Right cardiac atrium (tissue), 5 donors: ENCODE results near the gene VIPR2. TPM values are rescaled to one million over a fixed set of nuclear protein-coding genes. Genes with fewer than 3 reads are reported as not detected.

ENCODE experiments used
- ATAC-seq, 2 donors: fragments of 200-7000 bp; cut with Tn5 transposase; one replicate each; pipeline versions ENCODE4 v1.8.0 to v1.9.1; 2020; ENCODE audit warnings: moderate library complexity in 2 of 2, mild to moderate bottlenecking in 1 of 2
- DNase-seq, 3 donors: peaks; one replicate each; pipeline ENCODE4 v3.0.0-alpha.2; 2020
- H3K27ac ChIP-seq: one replicate; pipeline ENCODE4 v1.5.1; 2013; ENCODE audit warnings: mild to moderate bottlenecking, low read length, control low read depth, moderate library complexity
- H3K27me3 ChIP-seq: one replicate; pipeline ENCODE4 v1.6.1; 2013; ENCODE audit not compliant: control insufficient read depth, insufficient read depth
- H3K4me1 ChIP-seq: one replicate; pipeline ENCODE4 v1.6.1; 2013; ENCODE audit warnings: low read length; ENCODE audit not compliant: control insufficient read depth, insufficient read depth
- H3K4me3 ChIP-seq: one replicate; pipeline ENCODE4 v1.5.1; 2013; ENCODE audit warnings: low read length, control low read depth
- H3K9me3 ChIP-seq: one replicate; pipeline ENCODE4 v1.6.1; 2013; ENCODE audit warnings: low read length; ENCODE audit not compliant: control insufficient read depth
- WGBS: extraction: QIAGEN DNeasy Blood & Tissue Kit; methylation state at CpG from one replicate; pipeline ENCODE4 v1.1.7; 2013; 5-methylcytosine and 5-hydroxymethylcytosine counted together
- intact Hi-C, 4 donors: fragments of 100-400 bp; cut with DNase I; formaldehyde crosslinking; loops; one replicate each; pipeline versions ENCODE4 v1.11.0 to v1.14.0; 2022 to 2023
- polyA plus RNA-seq: library from polyadenylated mRNA; stranded (reverse); fragments of 200-250 nt; gene quantifications from one replicate; pipeline ENCODE4 v1.2.3, GENCODE V29; 2013
- total RNA-seq, 4 donors: library from RNA; stranded (reverse); fragmentation: NEBNext Ultra II Directional; extraction: Animal tissue kit (Norgen Biotek cat#: 25700); gene quantifications; one replicate each; pipeline ENCODE4 v1.2.1, GENCODE V29; 2021
- donor health status: healthy with polysubstance abuse.
- donor health status: DM: no; HTN: yes; CAD: no.
- donor health status: DM: no; HTN: no; CAD: no.
- donor health status: DM: no; HTN: yes; CAD: no; lungs with severe emphysema.
- donor health status: DM: yes; HTN: yes; CAD: no.

VIPR2 gene
- total and polyA plus RNA-seq, 5 donors = 7.3 to 13.7 (median 9.5) TPM

DNA sequence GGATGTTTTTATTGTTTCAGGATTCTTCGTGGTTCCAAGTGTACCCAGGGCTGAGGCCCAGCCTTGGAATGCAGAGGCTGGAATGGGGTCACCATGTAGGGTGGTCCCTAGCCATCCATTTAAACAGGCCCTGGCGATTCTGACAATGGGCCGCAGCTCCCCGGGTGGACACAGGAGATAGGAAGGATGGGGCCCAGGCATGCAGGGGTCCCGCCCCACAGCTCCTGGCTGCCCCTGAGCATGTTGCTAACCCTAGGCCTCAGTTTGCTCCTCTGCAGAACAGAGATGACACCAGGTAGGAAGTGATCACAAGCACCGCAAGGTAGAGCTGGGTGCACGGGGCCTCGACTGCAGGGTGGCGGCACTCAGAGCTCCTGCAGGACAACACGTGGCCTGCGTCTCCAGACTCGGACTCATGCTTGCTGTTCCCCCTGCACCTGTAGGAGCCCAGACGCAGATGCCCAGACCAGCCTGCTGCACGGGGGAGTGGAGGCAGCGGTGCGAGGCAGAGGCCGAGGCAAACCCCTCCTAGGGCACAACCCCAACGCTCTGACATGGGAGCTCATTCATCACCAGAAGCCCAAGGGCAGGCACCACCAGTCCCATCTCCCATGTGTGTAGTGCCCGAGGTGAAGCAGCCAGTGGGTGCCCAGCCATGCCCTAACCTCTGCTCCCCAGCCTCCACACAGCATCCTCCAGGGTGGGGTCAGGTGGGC is 25.5 kb downstream of the VIPR2 start:
- Histone ChIP-seq H3K27me3 (no peaks in the 10 kb centered on the region), H3K9me3 (no peaks in the 10 kb centered on the region), H3K27ac (no peak overlapping the region), H3K4me1 (no peaks in the 10 kb centered on the region), H3K4me3 (no peak overlapping the region)
- DNase-seq (no peak), ATAC-seq (peak in 1 of 2 donors; percentile 22)
- 87% methylated on average over 19 of the region's 19 CpGs for WGBS
- intact Hi-C loops = loop anchor here in 1 of 4 donors (10.0 kb wide), 1 partner anchor 54 kb away; no protein-coding TSS in a partner anchor

GRCh38 chr7:159118623-159119022 is 26.0 kb downstream of the VIPR2 start:
- no peaks in the 10 kb centered on the region for H3K9me3 ChIP-seq

GRCh38 chr7:159118197-159118595 is 26.5 kb downstream of the VIPR2 start:
- DNase-seq (no peak), ATAC-seq (no peak)
- Histone ChIP-seq H3K4me1 (no peaks in the 10 kb centered on the region), H3K27ac (no peak overlapping the region), H3K27me3 (no peaks in the 10 kb centered on the region), H3K4me3 (no peak overlapping the region), H3K9me3 (no peaks in the 10 kb centered on the region)
- intact Hi-C loops = loop anchor here in 1 of 4 donors (10.0 kb wide), 1 partner anchor 53 kb away; no protein-coding TSS in a partner anchor
- 71% methylated on average over 13 of the region's 13 CpGs for whole genome bisulfite sequencing

More at GRCh38 chr7:159118623-159119022, 26.0 kb downstream of the VIPR2 start:
- no peak for ATAC-seq
- Histone ChIP-seq H3K4me3 (no peak overlapping the region), H3K27ac (no peak overlapping the region), H3K27me3 (no peaks in the 10 kb centered on the region), H3K4me1 (no peaks in the 10 kb centered on the region)
- 88% methylated on average over 10 of the region's 10 CpGs for WGBS
- DNase-seq = peak in 1 of 3 donors; percentile 48
- intact Hi-C loops = loop anchor here in 1 of 4 donors (10.0 kb wide), 1 partner anchor 54 kb away; no protein-coding TSS in a partner anchor

- Histone ChIP-seq H3K27ac (no peak overlapping the region), H3K4me3 (no peak overlapping the region), H3K27me3 (no peaks in the 10 kb centered on the region), H3K9me3 (no peaks in the 10 kb centered on the region), H3K4me1 (no peaks in the 10 kb centered on the region)
- DNase-seq = no peak
- intact Hi-C loops = loop anchor here in 1 of 4 donors (10.0 kb wide), 1 partner anchor 53 kb away; no protein-coding TSS in a partner anchor
- no peak for ATAC-seq
- whole genome bisulfite sequencing = 58% methylated on average over 17 of the region's 17 CpGs
Observed at GRCh38 chr7:159117366-159118196, 27.1 kb downstream of the VIPR2 start.

- no peak for ATAC-seq
- no peaks in the 10 kb centered on the region for H3K27me3 ChIP-seq
- H3K4me1 ChIP-seq = peaks cover 2% of the 10 kb centered on the region
- no peak for DNase-seq
- H3K4me3 ChIP-seq = no peak overlapping the region
- H3K27ac ChIP-seq = no peak overlapping the region
- intact Hi-C loops = loop anchor here in 1 of 4 donors (10.0 kb wide), 1 partner anchor 52 kb away; no protein-coding TSS in a partner anchor
- no peaks in the 10 kb centered on the region for H3K9me3 ChIP-seq
- 80% methylated on average over 16 of the region's 16 CpGs for WGBS
Observed at GRCh38 chr7:159116581-159117339, 27.9 kb downstream of the VIPR2 start.

- no peaks in the 10 kb centered on the region for H3K9me3 ChIP-seq
- H3K4me1 ChIP-seq = peaks cover 2% of the 10 kb centered on the region
- WGBS = 61% methylated on average over 19 of the region's 19 CpGs
- DNase-seq = peak in 1 of 3 donors; percentile 38
- ATAC-seq = peak in 1 of 2 donors; percentile 24
- H3K27ac ChIP-seq = no peak overlapping the region
- no peaks in the 10 kb centered on the region for H3K27me3 ChIP-seq
- H3K4me3 ChIP-seq = no peak overlapping the region
- intact Hi-C loops = loop anchor here in 1 of 4 donors (10.0 kb wide), 1 partner anchor 51 kb away; no protein-coding TSS in a partner anchor
Observed at GRCh38 chr7:159115601-159116501, 28.8 kb downstream of the VIPR2 start.

GRCh38 chr7:159114981-159115380 is 29.7 kb downstream of the VIPR2 start:
- DNase-seq (peak in 2 of 3 donors; percentile 53 to 76), ATAC-seq (peak; percentile 30 to 36)
- intact Hi-C loops = loop anchor here in 1 of 4 donors (10.0 kb wide), 1 partner anchor 50 kb away; no protein-coding TSS in a partner anchor
- Histone ChIP-seq H3K4me3 (no peak overlapping the region), H3K27ac (no peak overlapping the region), H3K9me3 (no peaks in the 10 kb centered on the region), H3K4me1 (peaks cover 2% of the 10 kb centered on the region), H3K27me3 (no peaks in the 10 kb centered on the region)
- WGBS = 48% methylated on average over 7 of the region's 7 CpGs

- WGBS = 57% methylated on average over 7 of the region's 7 CpGs
- DNase-seq (peak in 1 of 3 donors; percentile 56), ATAC-seq (peak in 1 of 2 donors; percentile 19)
- Histone ChIP-seq H3K27me3 (no peaks in the 10 kb centered on the region), H3K27ac (no peak overlapping the region), H3K4me1 (peaks cover 2% of the 10 kb centered on the region), H3K4me3 (no peak overlapping the region), H3K9me3 (no peaks in the 10 kb centered on the region)
- intact Hi-C loops = loop anchor here in 1 of 4 donors (10.0 kb wide), 1 partner anchor 49 kb away; no protein-coding TSS in a partner anchor
Observed at GRCh38 chr7:159114096-159114495, 30.6 kb downstream of the VIPR2 start.

DNA sequence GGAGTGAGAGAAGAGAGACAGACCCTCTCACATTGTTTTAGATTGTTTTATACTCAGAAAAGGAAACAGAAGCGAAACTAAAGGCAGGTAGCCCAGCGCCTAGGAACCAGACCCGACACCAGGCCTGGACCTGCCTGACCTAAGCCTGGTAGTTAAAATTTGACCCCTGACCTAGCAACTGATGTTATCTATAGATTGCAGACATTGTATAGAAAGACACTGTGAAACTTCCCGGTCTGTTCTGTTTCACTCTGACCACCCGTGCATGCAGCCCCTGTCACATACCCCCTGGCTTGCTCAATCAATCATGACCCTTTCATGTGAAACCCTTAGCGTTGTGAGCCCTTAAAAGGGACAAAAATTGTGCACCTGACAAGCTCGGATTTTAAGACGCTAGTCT is 31.6 kb downstream of the VIPR2 start:
- Histone ChIP-seq H3K4me3 (no peak overlapping the region), H3K9me3 (no peaks in the 10 kb centered on the region), H3K4me1 (peaks cover 2% of the 10 kb centered on the region), H3K27ac (no peak overlapping the region), H3K27me3 (no peaks in the 10 kb centered on the region)
- intact Hi-C loops = loop anchor here in 1 of 4 donors (10.0 kb wide), 1 partner anchor 48 kb away; no protein-coding TSS in a partner anchor
- 67% methylated on average over 8 of the region's 8 CpGs for WGBS
- ATAC-seq = no peak
- no peak for DNase-seq
